ENCODE measurements around the gene BTNL9.

DNA sequence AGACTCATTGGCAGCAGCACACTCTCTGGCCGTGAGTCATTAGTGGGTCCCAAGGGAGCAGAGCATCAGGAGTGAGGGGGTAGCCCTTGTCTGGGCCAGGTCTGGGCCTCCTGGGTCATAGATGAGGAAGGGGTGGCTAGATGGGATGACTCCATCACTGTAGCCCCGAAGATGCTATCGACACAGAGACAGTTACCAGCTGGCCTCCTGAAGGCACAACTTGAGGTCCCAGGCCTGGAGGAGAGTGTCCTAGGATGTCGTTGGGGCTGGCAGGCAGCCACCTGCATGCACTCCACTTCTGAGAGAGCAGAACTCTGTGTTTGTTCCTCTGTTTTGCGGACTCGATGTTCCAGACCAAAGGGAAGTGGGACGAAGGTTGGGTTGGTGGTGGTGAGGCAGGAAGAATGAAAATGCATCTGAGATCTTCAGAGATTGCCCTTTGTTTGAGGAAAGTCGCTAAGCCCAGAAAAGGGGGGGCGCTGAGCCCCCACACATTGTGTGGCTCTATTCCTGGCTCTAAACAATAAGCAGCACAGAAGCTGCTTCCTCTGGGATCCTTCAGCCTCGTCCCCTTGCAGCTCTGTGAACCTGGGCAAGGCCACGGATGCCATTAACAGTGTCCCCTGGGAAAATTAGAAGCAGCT lies 4.7 kb downstream of the BTNL9 start:
- TF ChIP-seq, protein P1, sequence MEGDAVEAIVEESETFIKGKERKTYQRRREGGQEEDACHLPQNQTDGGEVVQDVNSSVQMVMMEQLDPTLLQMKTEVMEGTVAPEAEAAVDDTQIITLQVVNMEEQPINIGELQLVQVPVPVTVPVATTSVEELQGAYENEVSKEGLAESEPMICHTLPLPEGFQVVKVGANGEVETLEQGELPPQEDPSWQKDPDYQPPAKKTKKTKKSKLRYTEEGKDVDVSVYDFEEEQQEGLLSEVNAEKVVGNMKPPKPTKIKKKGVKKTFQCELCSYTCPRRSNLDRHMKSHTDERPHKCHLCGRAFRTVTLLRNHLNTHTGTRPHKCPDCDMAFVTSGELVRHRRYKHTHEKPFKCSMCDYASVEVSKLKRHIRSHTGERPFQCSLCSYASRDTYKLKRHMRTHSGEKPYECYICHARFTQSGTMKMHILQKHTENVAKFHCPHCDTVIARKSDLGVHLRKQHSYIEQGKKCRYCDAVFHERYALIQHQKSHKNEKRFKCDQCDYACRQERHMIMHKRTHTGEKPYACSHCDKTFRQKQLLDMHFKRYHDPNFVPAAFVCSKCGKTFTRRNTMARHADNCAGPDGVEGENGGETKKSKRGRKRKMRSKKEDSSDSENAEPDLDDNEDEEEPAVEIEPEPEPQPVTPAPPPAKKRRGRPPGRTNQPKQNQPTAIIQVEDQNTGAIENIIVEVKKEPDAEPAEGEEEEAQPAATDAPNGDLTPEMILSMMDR (IDR thresholded peaks at IDR 0.05; ENCODE audit: poor library complexity, severe bottlenecking) = no peak
- no peak for TF ChIP-seq EP300 (conservative IDR thresholded peaks at IDR 0.05; ENCODE audit: poor library complexity, severe bottlenecking)
- no peak for TF ChIP-seq EZH2 (IDR thresholded peaks at IDR 0.05; ENCODE audit: borderline replicate concordance, insufficient read depth, low read length, poor library complexity, severe bottlenecking)

All from neural cell (in vitro differentiated cells).